GM21367 (cell line): ENCODE measurements around the gene RPS13.
"Not testable (repeated sequence)": the region's sequence is repeated elsewhere in the genome, so short reads cannot be mapped to it uniquely, and the experiment has no call there.

Source experiments
- ATAC-seq: cut with Tn5 transposase; IDR thresholded peaks from one replicate; pipeline ENCODE4 v1.9.1; 2021; ENCODE audit not compliant: unreplicated experiment

The RPS13 gene

GRCh38 chr11:17036666-17037658 lies 40.5 kb downstream of the RPS13 start:
- no peak for ATAC-seq

- not testable (repeated sequence) for ATAC-seq
These were observed 43.4 kb downstream of the RPS13 start for GRCh38 chr11:17034027-17034426.

- ATAC-seq, result no peak
These were observed 50.9 kb downstream of the RPS13 start for GRCh38 chr11:17026487-17027082.

DNA sequence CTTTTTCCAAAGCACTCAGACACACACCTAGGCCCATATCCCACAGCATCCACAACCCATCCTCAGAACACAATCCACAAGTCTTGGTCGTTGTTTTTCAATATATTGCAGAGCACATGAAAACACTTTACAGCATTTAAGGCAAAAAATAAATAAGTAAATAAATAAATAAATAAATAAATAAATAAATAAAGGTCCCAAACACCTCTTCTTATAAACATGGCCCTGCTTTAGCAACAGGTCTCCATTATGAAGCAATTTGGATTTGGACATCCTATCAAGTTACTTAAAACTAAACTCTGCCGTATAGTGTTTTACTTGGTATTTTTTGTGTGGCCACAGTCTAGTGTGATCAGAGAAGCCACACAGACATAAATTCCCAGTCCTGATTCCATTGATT lies 52.5 kb downstream of the RPS13 start:
- ATAC-seq, result no peak
